Activated naive CD4-positive, alpha-beta T cell treated with anti-CD3 and anti-CD28 coated beads, Interleukin-2, amount 50 U/mL, for 16 hours (primary cell): ENCODE measurements around the gene ELOVL7.
"Not testable (repeated sequence)": the region's sequence is repeated elsewhere in the genome, so short reads cannot be mapped to it uniquely, and the experiment has no call there.

Source experiments
- DNase-seq: peaks from one replicate; pipeline ENCODE4 v3.0.0-alpha.2; 2020

ELOVL7 gene

DNA sequence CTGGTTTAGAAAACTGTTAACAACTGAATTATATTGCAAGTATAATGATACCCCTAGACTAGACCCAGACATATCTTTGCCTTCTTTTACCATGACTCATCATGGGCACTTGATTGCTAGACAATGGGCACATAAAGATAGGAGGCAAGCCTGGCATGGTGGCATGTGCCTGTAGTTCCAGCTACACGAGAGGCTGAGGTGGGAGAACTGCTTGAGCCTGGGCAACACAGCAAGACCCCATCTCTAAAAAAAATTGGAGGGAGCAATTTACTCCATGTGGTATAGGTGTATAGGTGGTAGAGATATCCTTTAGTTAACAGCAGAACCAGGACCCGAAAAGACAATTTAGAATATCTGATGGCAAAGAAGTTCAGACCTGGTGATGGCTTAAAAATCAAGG lies 51.6 kb downstream of the ELOVL7 start:
- DNase-seq = no peak

DNA sequence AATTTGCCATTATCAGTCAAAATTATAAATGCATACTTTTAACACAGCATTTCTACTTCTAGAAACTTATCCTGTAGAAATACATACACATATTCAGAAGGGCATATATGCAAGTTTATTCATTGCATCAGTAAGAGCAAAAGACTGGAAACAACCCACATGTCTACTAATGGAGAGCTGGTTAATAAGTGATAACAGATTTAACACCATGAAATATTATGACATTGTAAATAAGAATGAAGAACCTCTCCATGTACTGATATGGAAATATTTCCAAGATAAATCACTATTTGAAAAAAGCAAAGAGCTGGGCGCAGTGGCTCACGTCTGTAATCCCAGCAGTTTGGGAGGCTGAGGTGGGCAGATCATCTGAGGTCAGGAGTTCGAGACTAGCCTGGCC lies 54.5 kb downstream of the ELOVL7 start:
- no peak for DNase-seq

DNA sequence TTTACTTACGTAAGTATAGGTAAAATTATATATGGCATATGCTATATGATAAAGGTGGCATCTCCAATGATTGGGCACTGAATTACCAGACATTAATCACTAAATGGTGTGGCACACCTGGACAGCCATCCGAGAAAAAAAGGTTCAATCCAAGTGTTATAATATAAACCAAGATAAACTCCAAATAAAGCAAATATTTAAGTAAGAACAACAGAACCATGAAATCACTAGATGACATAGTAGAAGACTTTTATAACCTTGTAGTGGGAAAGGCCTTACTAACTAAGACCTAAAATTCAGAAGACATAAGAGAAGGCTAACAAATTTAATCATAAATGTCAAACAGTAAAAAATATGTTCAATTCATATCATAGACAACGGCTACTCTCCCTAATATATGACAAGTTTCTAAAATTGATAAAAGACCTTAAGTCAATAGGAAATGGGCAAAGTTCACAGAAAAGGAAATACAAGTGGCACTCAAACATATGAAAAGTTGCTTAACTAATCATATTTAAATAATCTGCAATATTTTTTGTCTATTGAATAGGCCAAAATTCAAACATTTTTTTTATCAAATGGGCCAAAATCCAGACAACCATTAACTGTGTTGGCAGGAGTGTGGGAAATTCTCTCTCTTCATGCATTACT lies 55.1 kb downstream of the ELOVL7 start:
- no peak for DNase-seq

DNA sequence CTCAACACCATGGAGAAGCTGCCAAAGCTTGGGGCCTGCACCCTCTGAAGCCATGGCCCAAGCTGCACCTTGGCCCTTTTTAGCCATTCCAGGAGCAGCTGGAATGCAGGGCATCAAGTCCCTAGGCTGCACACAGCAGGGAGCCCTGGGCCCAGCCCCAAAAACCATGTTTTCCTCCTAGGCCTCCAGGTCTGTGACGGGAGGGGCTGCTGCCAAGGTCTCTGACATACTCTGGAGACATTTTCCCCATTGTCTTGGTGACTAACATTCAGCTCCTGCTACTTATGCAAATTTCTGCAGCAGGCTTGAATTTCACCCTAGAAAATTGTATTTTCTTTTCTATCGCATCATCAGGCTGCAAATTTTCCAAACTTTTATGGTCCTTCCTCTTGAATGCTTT lies 64.6 kb downstream of the ELOVL7 start:
- DNase-seq = no peak

DNA sequence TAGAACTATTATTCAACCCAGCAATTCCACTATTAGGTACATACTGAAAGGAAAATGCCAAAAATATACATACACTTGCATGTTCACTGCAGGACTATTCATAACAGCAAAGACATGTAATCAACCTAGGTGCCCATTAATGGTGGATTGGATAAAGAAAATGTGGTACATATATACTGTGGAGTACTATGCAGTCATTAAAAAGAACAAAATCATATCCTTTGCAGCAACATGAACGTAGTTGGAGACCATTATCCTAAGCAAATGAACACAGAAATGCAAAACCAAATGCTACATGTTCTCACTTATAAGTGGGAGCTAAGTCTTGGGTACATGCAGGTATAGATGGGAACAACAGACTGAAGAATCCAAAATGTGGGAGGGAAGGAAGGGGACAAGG lies 67.7 kb downstream of the ELOVL7 start:
- no peak for DNase-seq

DNA sequence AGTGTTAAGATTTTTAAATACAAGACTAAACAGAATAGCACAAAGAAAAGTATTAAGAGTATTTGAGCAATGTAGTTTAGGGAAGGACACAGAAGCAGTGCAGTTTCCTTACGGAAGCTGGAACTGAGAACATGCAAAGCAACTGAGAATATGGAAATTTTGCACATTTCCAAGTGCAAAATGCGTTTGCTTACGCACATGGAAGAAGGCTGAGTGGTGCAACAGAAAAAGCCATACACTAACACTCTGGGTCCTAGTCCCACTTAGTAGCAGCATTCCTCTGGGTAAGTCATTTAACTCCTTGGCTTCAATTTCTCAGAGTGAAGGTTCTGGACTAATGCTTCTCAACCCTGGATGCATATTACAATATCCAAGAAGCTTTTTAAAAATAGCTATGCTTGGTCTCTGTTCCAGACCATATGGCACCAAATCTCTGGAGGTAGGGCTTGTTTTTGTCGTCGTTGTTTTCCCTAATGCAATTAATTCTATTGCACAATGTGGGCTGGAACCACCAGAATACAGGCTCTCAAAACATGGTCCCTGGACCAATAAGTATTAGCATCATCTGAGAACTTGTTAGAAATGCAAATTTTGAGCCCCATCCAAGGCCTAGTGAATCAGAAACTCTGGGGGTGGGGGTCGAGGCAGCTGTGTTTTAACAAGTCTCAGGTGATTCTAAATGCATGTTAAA lies 78.9 kb downstream of the ELOVL7 start:
- DNase-seq = no peak

DNA sequence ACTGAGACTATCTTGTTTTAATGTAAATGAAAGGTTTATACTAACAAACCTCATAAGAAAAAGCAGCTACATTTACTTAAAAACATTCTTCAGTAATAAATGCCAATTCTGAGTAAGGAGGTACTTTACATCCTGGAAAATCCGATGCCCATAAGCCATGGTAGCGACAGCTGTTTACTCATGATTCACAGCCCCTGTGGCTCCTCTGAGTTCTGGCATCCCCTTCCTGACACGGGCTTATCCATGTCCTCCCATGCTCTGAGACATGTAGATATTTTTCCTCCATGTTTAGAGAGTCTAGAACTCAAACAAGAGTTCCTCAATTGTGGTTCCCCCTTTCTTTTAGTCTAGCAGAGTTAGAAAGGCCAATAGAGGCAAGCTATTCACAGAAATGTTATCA lies 81.0 kb downstream of the ELOVL7 start:
- DNase-seq = no peak

DNA sequence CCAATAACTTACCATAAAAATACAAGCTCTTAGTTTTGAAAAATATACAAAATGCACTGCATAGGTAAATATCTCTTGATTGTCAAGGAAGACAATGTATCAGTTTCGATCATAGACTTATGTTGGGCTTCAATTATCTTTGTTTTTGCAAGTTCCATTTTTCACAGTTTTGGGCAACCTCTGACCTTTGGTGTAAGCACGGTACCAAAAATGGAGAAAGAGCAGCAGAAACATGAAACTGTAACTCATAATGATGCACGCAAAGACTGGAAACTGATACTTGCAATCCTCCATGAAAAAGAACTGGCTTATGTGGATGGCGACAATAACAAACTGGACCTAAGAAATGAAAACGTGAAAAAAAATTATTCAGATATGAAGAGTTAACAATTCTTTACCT lies 89.6 kb downstream of the ELOVL7 start:
- no peak for DNase-seq

DNA sequence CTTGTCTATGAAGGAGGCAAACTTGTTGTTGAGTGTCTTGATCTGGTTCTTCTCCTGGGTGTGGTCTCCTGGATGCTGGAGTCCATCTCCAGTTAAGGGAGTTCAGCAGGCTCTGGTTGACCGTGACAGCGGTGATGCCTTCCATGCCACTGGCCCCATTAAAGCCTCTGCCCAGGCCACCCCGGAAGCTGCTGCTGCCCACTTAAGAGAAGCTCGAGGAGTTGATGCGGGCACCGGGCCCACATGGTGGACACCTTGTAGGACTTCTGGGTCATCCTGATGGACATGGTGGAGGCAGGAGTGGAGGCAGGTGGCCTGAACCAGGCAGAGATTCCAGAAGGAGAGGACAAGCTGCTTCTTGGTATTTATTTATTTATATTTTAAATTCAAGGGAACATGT lies 99.4 kb downstream of the ELOVL7 start:
- DNase-seq = no peak

DNA sequence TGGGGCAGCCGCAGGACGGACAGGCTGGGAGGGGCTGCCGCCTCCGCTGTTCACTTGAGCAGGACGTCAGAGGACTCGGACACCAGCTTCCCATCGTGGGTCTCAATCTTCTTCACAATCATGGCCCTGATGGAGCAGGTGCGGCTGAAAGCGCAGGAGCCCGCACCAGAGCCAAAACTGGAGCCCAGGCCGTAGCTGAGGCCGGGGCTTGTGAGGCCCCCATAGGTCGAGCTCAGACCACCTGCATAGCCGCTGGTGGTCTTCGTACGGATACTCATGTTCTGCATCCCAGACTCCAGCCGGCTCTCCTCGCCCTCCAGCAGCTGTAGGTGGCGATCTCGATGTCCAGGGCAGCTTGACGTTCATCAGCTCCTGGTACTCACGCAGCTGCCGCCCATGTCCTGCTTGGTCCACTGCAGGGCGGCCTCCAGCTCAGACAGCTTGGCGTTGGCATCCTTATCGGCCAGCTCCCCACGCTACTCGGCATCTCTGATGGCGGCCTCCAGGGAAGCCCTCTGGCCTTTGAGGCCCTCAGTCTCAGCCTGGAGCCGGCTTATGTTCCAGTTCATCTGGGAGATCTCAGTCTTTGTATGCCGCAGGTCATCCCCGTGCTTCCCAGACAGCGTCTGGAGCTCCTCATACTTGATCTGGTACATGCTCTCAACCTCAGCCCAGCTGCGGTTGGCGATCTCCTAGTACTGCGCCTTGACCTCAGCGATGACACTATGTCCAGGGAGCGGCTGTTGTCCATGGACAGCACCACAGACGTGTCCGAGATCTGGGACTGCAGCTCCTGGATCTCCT lies 100.4 kb downstream of the ELOVL7 start:
- no peak for DNase-seq

DNA sequence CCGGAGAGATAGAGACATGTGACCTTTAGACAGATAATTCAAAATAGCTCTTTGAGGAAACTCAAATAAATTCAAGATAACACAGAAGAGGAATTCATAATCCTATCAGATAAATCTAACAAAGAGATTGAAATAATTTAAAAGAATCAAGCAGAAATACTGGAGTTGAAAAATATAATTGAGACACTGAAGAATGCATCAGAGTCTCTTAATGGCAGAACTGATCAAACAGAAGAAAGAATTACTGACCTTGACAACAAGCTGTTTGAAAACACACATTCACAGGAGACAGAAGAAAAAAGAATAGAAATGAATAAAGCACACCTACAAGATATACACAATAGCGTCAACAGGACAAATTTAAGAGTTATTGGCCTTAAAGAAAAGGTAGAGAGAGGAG lies 103.7 kb downstream of the ELOVL7 start:
- DNase-seq = no peak

DNA sequence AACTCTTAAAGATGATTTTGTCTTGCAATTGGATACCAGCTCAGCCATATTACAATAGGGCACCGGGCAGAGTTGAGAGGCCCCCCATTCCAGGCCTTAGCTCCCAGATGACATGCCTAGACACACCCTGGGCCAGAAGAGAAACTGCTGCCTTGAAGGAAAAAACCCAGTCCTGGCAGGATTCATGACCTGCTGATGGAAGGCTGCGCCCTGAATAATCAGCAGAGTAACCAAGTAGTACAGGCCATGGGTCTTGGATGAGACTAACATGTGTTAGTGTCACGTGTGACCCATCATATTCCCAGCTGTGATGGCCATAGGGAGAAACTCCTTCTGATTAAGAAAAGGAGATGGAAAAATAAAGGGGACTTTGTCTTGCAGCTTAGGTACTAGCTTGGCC lies 105.1 kb downstream of the ELOVL7 start:
- no peak for DNase-seq

DNA sequence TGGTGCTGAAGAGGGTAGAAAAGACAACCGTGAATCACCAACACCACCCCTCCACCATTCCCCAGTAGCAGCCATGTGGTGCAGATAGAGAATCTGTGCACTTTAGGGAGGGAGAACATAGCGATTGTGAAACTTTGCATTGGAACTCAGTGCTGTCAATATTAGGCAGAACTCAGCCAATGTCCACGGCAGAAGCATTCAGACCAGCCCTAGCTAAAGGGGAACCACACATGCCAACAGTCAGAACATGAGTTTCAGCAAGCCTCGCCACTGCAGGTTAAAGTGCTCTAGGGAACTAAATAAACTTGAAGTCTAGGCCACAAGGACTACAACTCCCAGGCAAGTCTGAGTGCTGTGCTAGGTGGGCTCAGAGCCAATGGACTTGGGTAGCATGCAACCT lies 105.6 kb downstream of the ELOVL7 start:
- DNase-seq = no peak

DNA sequence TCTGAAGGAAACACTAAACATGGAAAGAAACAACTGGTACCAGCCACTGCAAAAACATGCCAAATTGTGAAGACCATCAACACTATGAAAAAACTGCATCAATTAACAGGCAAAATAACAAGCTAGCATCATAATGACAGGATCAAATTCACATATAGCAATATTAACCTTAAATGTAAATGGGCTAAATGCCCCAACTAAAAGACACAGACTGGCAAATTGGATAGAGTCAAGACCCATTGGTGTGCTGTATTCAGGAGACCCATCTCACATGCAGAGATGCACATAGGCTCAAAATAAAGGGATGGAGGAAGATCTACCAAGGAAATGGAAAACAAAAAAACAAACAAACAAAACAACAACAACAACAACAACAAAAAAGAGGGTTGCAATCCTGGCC lies 113.2 kb downstream of the ELOVL7 start:
- DNase-seq = not testable (repeated sequence)

DNA sequence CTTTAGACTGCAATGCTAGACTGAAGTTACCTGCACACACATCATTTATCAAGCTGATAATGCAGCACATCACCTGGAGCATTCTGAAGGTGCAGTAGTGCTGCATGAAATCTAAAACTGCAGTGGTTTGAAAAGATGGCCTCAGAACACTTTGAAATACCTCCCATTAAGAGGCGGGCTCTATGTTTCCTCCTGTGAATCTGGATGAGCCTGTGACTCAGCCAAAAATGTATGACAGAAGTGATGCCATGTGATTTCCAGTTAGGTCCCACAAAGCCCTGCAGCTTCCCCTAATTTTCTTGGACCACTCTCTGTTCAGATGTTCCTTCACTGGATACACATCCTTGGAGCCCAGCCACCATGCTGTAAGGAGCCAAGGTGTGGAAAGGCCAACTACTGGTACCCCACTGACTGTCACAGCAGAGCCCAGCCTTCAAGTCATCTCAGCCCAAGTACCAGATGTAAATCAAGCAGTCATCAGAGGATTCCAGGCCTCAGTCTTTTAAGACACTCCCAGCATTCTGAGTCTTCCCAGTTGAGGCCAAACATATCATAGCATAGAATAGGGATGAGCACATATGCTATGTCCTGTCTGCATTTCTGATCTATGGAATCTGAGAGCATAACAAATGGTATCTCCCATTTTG lies 116.9 kb downstream of the ELOVL7 start:
- no peak for DNase-seq

DNA sequence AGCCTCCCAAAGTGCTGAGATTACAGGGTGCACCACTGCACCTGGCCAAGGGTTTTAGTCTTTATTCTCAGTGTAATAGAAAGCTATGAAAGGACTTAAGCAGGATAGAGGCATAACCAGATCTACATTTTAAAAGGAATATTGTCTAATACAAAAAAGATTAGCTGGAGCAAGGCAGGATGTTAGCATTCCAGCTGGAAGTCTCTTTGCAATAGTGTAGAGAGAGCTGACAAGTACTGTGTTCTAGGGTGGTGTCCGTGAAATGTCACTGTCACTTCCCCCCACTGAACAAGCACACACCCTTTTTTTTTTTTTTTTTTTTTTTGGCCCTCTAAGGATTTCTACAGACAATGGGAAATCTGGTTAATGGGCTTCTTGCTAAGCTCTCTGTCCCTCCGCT lies 119.9 kb downstream of the ELOVL7 start:
- no peak for DNase-seq

DNA sequence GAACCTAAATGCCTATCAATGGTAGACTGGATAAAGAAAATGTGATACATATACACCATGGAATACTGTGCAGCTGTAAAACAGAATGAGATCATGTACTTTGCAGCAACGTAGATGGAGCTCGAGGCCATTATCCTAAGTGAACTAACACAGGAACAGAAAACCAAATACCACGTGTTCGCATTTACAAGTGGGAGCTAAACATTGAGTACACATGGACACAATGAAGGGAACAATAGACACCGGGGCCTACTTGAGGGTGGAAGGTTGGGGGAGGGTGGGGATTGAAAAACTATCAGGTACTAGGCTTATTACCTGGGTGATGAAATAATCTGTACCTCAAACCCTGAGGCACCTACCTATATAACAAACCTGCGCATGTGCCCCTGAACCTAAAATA lies 121.7 kb downstream of the ELOVL7 start:
- DNase-seq = no peak

DNA sequence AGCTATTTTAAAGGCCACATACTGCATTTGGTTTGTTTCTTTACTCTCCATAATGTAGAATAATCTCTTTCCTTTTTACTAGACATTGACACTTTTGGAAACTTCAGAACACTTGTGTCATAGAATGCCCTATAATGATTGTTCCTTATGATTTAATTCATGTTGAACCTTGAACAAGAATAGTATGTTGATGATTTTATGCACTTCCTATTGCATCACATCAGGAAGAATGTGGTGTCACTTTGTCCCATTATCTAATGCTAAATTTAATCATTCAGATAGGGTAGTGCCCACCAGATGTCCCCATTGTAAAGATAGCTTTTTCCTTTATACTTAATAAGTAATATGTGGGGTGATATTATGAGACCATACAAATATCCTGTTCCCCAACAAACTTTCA lies 124.7 kb downstream of the ELOVL7 start:
- no peak for DNase-seq

DNA sequence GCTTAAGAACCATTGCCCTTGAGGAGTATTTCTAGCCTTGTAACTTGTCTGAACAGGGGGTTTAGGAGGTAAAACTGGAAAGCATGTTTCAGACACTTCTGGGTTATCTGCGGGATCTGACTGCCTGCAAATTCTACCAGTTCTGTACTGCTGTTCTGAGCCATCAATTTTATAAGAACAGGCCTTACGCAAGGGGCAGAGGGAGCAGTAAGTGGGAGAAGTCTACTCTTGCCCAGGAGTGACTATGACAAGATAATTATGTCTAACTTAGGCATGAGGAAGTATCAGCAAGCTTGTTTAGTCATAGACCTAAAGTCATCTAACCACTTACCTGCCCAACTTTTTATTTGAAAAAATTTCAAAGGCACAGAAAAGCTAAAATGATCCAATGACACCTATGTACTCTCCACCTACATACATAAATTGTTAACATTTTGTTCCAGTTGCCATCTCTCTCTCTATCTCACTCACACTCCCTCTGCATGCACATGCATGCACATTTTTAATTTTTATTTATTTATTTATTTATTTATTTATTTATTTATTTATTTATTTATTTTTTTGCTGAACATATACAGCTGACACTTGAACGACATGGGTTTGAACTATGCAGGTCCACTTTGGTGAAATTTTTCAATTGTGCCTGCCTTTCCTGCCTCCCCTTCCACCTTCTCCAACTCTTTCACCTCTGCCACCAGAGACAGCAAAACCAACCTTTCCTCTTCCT lies 125.7 kb downstream of the ELOVL7 start:
- no peak for DNase-seq

DNA sequence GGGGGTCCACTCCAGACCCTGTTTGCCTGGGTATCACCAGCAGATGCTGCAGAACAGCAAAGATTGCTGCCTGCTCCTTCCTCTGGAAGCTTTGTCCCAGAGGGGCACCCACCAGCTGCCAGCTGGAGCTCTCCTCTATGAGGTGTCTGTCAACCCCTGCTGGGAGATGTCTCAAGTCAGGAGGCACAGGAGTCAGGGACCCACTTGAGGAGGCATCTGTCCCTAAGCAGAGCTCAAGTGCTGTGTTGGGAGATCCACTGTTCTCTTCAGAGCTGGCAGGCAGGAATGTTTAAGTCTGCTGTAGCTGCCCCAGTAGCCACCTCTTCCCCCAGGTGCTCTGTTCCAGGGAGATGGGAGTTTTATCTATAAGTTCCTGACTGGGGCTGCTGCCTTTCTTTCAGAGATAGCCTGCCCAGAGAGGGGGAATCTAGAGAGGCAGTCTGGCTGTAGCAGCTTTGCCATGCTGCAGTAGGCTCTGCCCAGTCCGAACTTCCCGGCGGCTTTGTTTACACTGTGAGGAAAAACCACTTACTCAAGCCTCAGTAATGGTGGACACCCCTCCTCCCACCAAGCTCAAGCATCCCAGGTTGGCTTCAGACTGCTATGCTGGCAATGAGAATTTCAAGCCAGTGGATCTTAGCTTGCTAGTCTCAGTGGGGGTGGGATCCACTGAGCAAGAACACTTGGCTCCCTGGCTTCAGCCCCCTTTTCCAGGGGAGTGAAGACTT lies 128.7 kb downstream of the ELOVL7 start:
- DNase-seq = not testable (repeated sequence)

DNA sequence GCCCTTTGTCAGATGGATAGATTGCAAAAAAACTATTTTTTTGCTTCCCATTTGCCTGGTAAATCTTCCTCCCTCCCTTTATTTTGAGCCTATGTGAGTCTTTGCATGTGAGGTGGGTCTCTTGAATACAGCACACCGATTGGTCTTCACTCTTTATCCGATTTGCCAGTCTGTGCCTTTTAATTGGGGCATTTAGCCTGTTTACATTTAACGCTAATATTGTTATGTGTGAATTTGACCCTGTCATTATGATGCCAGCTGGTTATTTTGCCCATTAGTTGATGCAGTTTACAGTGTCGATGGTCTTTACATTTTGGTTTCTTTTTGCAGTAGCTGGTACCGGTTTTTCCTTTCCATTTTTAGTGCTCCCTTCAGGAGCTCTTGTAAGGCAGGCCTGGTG lies 131.1 kb downstream of the ELOVL7 start:
- DNase-seq = no peak

DNA sequence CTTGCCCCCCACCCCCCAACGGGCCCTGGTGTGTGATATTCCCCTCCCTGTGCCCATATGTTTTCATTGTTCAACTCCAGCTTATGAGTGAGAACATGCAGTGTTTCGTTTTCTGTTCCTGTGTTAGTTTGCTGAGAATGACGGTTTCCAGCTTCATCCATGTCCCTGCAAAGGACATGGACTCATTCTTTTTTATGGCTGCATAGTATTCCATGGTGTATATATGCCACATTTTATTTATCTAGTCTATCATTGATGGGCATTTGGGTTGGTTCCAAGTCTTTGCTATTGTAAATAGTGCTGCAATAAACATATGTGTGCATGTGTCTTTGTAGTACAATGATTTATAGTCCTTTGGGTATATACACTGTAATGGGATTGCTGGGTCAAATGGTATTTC lies 132.2 kb downstream of the ELOVL7 start:
- DNase-seq = not testable (repeated sequence)
